Type B pancreatic cell (in vitro differentiated cells): ENCODE results near the gene DLEC1. TPM values are rescaled to one million over a fixed set of nuclear protein-coding genes. Genes with fewer than 3 reads are reported as not detected.

Source experiments
- DNase-seq: peaks from one replicate; pipeline ENCODE4 v3.0.0; 2021; ENCODE audit warnings: mixed read lengths; ENCODE audit not compliant: unreplicated experiment; ENCODE audit errors: extremely low spot score
- H3K27ac Mint-ChIP-seq: 2 replicates; pipeline ENCODE4 v1.8.0; 2021; ENCODE audit warnings: mild to moderate bottlenecking, mixed read lengths
- H3K27me3 Mint-ChIP-seq: 2 replicates; pipeline ENCODE4 v1.8.0; 2021; ENCODE audit warnings: mixed read lengths
- H3K36me3 Mint-ChIP-seq: 2 replicates; pipeline ENCODE4 v1.8.0; 2021; ENCODE audit warnings: mixed read lengths
- H3K4me1 Mint-ChIP-seq: one replicate; pipeline ENCODE4 v1.8.0; 2021; ENCODE audit warnings: mixed read lengths; ENCODE audit not compliant: unreplicated experiment
- H3K4me3 Mint-ChIP-seq: 2 replicates; pipeline ENCODE4 v1.8.0; 2021; ENCODE audit warnings: mild to moderate bottlenecking, mixed read lengths
- H3K9me3 Mint-ChIP-seq: 2 replicates; pipeline ENCODE4 v1.8.0; 2021; ENCODE audit warnings: mixed read lengths
- total RNA-seq: library from RNA; stranded (reverse); gene quantifications from 2 replicates; pipeline ENCODE4 v1.2.1, GENCODE V29; 2021; ENCODE audit warnings: low replicate concordance
- TF ChIP-seq, protein P1 (sequence below): fragments of 200-600 bp; sonication (generic); conservative IDR thresholded peaks from 2 replicates; pipeline ENCODE4 v1.5.0; 2021; ENCODE audit warnings: antibody characterized with exemption, mild to moderate bottlenecking

DLEC1 gene
- total RNA-seq, 1 donor from 2014 or later: 3.2 TPM

DNA sequence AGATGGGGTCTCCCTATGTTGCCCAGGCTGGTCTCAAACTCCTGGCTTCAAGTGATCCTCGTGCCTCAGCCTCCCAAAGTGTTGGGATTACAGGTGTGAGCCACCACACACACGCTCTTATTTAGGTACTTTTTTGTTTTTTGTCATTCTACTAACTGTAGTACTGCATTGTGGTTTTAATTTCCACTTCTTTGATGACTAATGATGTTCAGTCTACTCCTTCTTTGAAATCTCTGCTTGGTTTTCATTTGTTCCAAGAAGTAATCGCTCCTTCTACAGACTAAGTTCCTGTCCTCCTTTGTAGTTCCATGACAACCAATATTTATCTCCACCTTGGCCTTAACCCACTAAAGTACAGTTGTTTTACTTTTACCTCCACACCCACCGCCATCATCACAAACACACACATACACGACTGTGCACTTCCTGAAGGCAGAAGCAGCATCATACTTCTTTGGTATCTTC lies 529 bp upstream of the DLEC1 start:
- TF ChIP-seq, protein P1, sequence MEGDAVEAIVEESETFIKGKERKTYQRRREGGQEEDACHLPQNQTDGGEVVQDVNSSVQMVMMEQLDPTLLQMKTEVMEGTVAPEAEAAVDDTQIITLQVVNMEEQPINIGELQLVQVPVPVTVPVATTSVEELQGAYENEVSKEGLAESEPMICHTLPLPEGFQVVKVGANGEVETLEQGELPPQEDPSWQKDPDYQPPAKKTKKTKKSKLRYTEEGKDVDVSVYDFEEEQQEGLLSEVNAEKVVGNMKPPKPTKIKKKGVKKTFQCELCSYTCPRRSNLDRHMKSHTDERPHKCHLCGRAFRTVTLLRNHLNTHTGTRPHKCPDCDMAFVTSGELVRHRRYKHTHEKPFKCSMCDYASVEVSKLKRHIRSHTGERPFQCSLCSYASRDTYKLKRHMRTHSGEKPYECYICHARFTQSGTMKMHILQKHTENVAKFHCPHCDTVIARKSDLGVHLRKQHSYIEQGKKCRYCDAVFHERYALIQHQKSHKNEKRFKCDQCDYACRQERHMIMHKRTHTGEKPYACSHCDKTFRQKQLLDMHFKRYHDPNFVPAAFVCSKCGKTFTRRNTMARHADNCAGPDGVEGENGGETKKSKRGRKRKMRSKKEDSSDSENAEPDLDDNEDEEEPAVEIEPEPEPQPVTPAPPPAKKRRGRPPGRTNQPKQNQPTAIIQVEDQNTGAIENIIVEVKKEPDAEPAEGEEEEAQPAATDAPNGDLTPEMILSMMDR: no peak
- Mint-ChIP-seq H3K4me1 (peaks cover 23% of the 10 kb centered on the region), H3K27ac (peak overlapping the region; percentile 82), H3K4me3 (peak overlapping the region; percentile 82), H3K9me3 (peaks cover 5% of the 10 kb centered on the region), H3K36me3 (peaks cover 5% of the 10 kb centered on the region), H3K27me3 (peaks cover 35% of the 10 kb centered on the region)
- no peak for DNase-seq

DNA sequence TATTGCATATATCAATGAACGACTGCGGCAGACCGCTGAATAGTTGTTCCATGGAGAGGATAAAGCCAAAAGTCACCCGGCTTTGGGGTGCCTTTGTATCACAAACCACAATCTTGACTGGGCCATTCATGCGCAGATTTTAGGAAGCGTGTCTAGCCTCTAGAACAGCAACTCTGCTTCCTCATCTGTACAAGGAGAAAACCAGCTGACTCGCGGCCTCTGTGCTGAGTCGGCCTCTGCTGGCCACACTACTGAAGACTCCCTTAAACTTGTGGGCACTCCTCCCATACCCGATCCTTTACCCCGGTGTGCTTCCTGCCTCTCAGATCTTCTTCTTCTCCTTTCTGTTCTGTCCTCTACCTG lies 872 bp downstream of the DLEC1 start:
- TF ChIP-seq, protein P1: peak; percentile 24
- Mint-ChIP-seq H3K27me3 (peaks cover 38% of the 10 kb centered on the region), H3K4me1 (peaks cover 21% of the 10 kb centered on the region), H3K4me3 (peak overlapping the region; percentile 82), H3K27ac (peak overlapping the region; percentile 82), H3K36me3 (peaks cover 5% of the 10 kb centered on the region), H3K9me3 (peaks cover 5% of the 10 kb centered on the region)
- no peak for DNase-seq

DNA sequence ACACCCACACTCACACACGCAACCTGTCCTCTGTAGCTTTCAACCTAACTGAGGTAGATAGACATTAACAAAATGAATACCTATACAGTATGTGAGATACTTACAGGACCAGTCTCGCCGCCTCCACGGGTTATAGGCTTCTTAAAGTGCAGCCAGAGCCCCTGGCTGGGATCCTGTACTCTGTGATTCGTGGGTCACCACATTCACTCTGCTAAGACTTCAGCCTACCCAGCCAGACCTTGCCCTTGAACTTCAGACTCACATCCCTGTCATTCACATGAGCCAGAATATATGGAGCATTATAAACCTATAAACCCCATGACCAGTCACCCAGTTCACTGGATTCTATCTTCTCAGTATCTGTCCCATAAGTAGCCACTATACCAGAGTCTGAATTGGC lies 1.4 kb downstream of the DLEC1 start:
- Mint-ChIP-seq H3K9me3 (peaks cover 5% of the 10 kb centered on the region), H3K27me3 (peaks cover 38% of the 10 kb centered on the region), H3K4me3 (peak overlapping the region; percentile 82), H3K36me3 (peaks cover 5% of the 10 kb centered on the region), H3K27ac (peak overlapping the region; percentile 82), H3K4me1 (peaks cover 21% of the 10 kb centered on the region)
- TF ChIP-seq, protein P1: no peak
- DNase-seq: no peak

DNA sequence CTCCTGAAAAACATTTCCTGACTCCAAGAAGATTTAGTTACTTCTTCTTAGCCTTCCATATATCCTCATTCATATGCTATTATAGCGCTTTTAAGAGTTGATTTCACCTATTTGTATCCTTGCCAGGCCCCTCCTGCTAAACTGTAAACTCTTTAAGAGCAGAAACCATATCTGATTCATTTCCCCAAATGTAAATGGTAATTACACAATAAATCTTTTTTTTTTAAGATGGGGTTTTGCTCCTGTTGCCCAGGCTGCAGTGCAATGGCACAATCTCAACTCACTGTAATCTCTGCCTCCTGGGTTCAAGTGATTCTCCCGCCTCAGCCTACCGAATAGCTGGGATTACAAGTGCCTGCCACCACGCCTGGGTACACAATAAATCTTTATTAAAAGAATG lies 4.5 kb downstream of the DLEC1 start:
- Mint-ChIP-seq H3K27me3 (peaks cover 32% of the 10 kb centered on the region), H3K27ac (no peak overlapping the region), H3K36me3 (peaks cover 5% of the 10 kb centered on the region), H3K4me3 (no peak overlapping the region), H3K9me3 (peaks cover 4% of the 10 kb centered on the region), H3K4me1 (peaks cover 17% of the 10 kb centered on the region)
- TF ChIP-seq, protein P1: no peak
- no peak for DNase-seq

DNA sequence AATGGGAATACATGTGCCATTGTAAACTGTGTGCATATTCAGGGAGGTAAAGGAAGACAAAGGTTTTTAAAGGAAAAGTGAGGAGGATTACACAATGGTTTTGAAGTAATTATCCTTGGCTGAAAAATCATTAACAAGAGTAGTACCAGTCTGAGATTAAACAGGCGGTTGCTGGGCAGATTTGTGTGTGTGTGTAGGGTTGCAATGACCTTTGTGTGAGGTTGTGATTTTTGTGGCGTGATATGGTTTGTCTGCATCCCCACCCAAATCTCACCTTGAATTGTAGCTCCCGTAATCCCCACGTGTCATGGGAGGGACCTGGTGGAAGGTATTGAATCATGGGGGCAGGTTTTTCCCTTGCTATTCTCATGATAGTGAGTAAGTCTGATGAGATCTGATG lies 7.0 kb downstream of the DLEC1 start:
- Mint-ChIP-seq H3K36me3 (no peaks in the 10 kb centered on the region), H3K27me3 (peaks cover 11% of the 10 kb centered on the region), H3K27ac (no peak overlapping the region), H3K9me3 (no peaks in the 10 kb centered on the region), H3K4me3 (no peak overlapping the region), H3K4me1 (no peaks in the 10 kb centered on the region)
- TF ChIP-seq, protein P1: no peak
- no peak for DNase-seq

DNA sequence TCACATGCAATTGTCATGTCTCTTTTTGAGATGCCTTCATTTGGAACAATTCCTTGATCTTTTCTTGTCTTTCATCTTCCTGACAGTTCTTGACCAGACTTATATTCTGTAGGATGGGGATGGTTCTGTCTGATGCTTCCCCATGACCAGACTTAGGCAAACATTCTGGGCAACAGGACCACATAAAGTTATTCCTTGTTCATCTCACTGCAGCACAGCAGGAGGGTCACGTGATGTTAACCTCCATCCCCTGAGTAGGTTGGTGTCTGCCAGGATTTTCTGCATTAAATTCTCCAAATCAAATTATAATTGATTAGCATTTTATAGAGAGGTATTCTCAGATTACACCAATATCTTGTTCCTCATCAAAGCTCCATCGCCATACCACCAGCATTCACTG lies 7.8 kb downstream of the DLEC1 start:
- no peaks in the 10 kb centered on the region for H3K9me3 Mint-ChIP-seq
- no peaks in the 10 kb centered on the region for H3K36me3 Mint-ChIP-seq
- DNase-seq: no peak
- no peak overlapping the region for H3K27ac Mint-ChIP-seq
- H3K4me3 Mint-ChIP-seq: no peak overlapping the region
- no peaks in the 10 kb centered on the region for H3K4me1 Mint-ChIP-seq
- peaks cover 11% of the 10 kb centered on the region for H3K27me3 Mint-ChIP-seq
- TF ChIP-seq, protein P1: no peak
